ENCODE results near the gene CATSPER1. TPM values are rescaled to one million over a fixed set of nuclear protein-coding genes. Genes with fewer than 3 reads are reported as not detected.

The CATSPER1 gene
- total and polyA plus RNA-seq, 2 donors (not counting 3 experiments of a cell fraction or from before 2014, with no cell fraction given), result 0.68 to 1.0 TPM

- intact Hi-C loops (cut with micrococcal nuclease), result no loop called here
- BruUV-seq (replicated peaks), result no TSS peak
- Histone ChIP-seq H2AFZ (ENCODE audit: low read depth, low read length) (no peak overlapping the region), H3K4me1 (ENCODE audit: control insufficient read depth, extremely low read depth, insufficient read depth, low read length) (peaks cover 7% of the 10 kb centered on the region), H3K9me3 (replicated peaks; ENCODE audit: control insufficient read depth, insufficient read depth, low read length) (no peaks in the 10 kb centered on the region), H3K79me2 (ENCODE audit: control insufficient read depth, insufficient read depth, low read length) (peaks cover 6% of the 10 kb centered on the region), H4K20me1 (replicated peaks; ENCODE audit: control insufficient read depth, extremely low read depth, insufficient read depth, low read length) (no peaks in the 10 kb centered on the region), H3K27me3 (ENCODE audit: control insufficient read depth in 2 of 2, insufficient read depth in 2 of 2, low read length in 2 of 2) (peaks cover 2 to 3% of the 10 kb centered on the region in 2 experiments), H3K9me1 (replicated peaks; ENCODE audit: control insufficient read depth, extremely low read depth, insufficient read depth, low read length) (no peaks in the 10 kb centered on the region), H3K36me3 (ENCODE audit: control insufficient read depth in 2 of 2, extremely low read depth in 1 of 2, insufficient read depth in 2 of 2, low read length in 2 of 2) (no peaks in the 10 kb centered on the region), H3K27ac (ENCODE audit: insufficient read depth, low read depth, low read length) (no peak overlapping the region), H3K4me2 (ENCODE audit: insufficient read depth, low read length) (no peak overlapping the region), H3K9ac (replicated peaks; ENCODE audit: extremely low read depth, insufficient read depth, low read length) (no peak overlapping the region), H3K4me3 (replicated peaks in 1 of 3; ENCODE audit: insufficient read depth in 1 of 3, low read depth in 1 of 3, low read length in 3 of 3) (no peak overlapping the region)
- POLR2A ChIA-PET, result no interaction called here
- DNase-seq (ENCODE audit: low read depth, low spot score), result no peak
- FAIRE-seq, result no peak
- CTCF ChIA-PET, result no interaction called here
- dilution Hi-C loops (cut with MboI; ENCODE audit: extremely low pct_ligation_motif_present, low sequenced_read_pairs), result no loop called here
- TF ChIP-seq EZH2 (IDR thresholded peaks at IDR 0.05; ENCODE audit: borderline replicate concordance, low read depth, low read length, severe bottlenecking), result no peak
- no peak for TF ChIP-seq POLR2AphosphoS5 (IDR thresholded peaks at IDR 0.05; ENCODE audit: insufficient read depth, low read depth, low read length)
- TF ChIP-seq POLR2A (IDR thresholded peaks at IDR 0.05; ENCODE audit: low read depth, low read length), result no peak
- TF ChIP-seq CTCF (IDR thresholded peaks at IDR 0.05; ENCODE audit: extremely low read depth in 1 of 2, insufficient read depth in 1 of 2, low read depth in 1 of 2, low read length in 2 of 2), result no peak
- TF ChIP-seq FOS (IDR thresholded peaks at IDR 0.05; ENCODE audit: borderline replicate concordance, insufficient read depth, low read length), result no peak
- TF ChIP-seq GATA2 (IDR thresholded peaks at IDR 0.05; ENCODE audit: insufficient read depth, insufficient read length, low read depth, low read length), result no peak
- TF ChIP-seq JUN (IDR thresholded peaks at IDR 0.05; ENCODE audit: borderline replicate concordance, insufficient read depth, insufficient read length, low read depth), result no peak
- TF ChIP-seq MAX (IDR thresholded peaks at IDR 0.05; ENCODE audit: insufficient read depth, insufficient read length), result no peak
- TF ChIP-seq MYC (IDR thresholded peaks at IDR 0.05; ENCODE audit: low read depth, low read length), result no peak
Measured at GRCh38 chr11:66047541-66048365, 21.5 kb upstream of the CATSPER1 start.

Measured in endothelial cell of umbilical vein (primary cell).